Measurements from ENCODE around the gene SPATA9. TPM values are rescaled to one million over a fixed set of nuclear protein-coding genes. Genes with fewer than 3 reads are reported as not detected.
"Not testable (repeated sequence)": the region's sequence is repeated elsewhere in the genome, so short reads cannot be mapped to it uniquely, and the experiment has no call there.

SPATA9 gene
- total and polyA plus RNA-seq, 12 donors, result 0.13 to 0.59 TPM; not detected in 10

DNA sequence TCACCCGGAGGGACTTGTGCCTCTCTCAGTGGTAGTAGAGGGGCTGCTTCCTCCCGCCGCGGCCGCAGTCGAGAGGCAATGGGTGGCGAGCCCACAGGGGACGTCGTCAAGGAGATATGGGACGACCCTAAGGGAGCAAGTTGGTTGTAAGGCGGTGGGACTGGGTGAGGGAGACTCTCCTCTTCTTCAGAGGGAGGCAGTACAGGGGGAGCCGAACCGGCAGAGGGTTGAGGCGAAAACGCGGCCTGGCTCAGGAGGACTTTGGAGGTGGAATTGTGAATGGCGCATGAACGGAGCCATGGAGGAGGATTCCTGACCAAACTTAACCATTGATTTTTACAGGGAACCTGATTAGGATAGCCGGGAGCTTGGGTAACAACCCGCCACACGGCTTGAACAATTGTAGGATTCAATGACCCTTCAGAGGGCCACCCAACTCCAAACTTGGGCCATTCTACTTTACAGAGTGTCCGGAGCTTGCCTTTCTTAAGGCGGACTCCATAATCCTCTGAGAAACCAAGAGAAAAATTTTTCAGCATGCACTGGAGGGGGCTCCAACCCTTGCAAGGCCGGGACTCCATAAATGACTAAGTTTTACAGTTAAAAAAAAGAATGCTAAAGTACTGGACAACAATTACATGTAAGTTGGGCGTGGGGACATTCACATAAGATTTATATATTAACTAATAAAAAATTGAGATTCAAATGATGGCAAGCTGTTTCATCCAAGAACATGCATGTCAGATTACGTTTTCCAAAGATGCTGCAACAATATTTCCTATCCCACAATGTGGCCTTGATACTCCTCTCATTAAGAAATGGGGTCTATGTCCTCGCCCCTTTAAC, 28.9 kb upstream of the SPATA9 start:
- Histone ChIP-seq H3K4me1 (peaks cover 0 to 28% (median 11%) of the 10 kb centered on the region in 9 donors), H3K36me3 (no peaks in the 10 kb centered on the region), H3K9me3 (peaks cover 0 to 3% (median 0%) of the 10 kb centered on the region in 11 donors), H3K27ac (peak overlapping the region in 5 of 10 donors; percentile 47 to 67 (median 61)), H3K4me3 (no peak overlapping the region), H3K27me3 (no peaks in the 10 kb centered on the region)
- DNase-seq (no peak), ATAC-seq (peak in 1 of 8 donors; percentile 25)
- no peak for TF ChIP-seq CTCF (IDR thresholded peaks at IDR 0.05)
- 84 to 85% methylated on average over 24 to 27 of the region's 27 CpGs for WGBS, 2 donors
- intact Hi-C loops (cut with DNase I), result no loop called here

DNA sequence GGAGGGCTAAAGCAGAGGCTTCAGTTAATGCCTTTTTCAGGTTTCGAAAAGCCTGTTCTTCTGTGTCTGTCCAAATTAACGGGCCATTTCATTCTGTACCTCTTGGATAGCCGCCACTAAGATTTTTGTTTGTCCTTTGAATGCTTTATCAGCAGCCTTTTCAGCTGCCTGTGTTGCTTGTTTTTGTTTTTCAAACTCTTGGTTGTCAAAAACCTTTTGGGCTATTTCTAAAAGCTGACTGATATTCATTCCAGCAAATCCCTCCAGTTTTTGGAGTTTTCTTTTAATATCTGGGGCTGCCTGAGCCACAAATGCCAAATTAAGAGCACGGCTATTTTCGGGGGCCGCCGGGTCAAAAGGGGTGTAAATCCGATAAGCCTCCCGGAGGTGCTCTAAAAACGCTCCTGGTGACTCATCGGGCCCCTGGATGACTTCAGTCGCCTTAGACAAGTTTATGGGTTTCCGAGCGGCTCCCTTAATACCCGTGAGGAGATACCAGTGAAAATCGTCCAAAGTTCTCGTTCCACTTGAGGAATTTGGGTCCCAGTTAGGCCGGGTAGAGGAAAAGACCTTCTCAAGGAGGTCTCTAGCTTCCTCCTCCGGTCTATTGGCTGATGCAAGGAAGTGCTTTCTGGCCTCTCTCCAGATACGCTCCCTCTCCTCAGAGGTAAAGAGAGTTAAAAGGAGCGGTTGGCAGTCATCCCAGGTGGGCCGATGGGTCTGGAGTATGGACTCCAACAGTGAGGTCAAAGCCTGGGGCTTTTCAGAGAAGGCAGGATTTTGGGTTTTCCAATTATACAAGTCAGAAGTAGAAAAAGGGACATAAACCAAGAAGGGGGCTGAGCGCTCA, 28.1 kb upstream of the SPATA9 start:
- H3K4me3 ChIP-seq, result peak overlapping the region in 7 of 10 donors; percentile 3 to 38 (median 34)
- DNase-seq (peak; percentile 23 to 42), ATAC-seq (peak in 6 of 8 donors; percentile 37 to 75 (median 62))
- H3K27ac ChIP-seq, result peak overlapping the region in 6 of 10 donors; percentile 8 to 67 (median 55)
- H3K36me3 ChIP-seq; intact Hi-C loops (cut with DNase I); H3K9me3 ChIP-seq; H3K27me3 ChIP-seq: not testable (repeated sequence)
- peaks cover 0 to 28% (median 11%) of the 10 kb centered on the region in 9 donors for H3K4me1 ChIP-seq
- WGBS, 2 donors, result 22 to 31% methylated on average over 23 of the region's 23 CpGs

- Histone ChIP-seq H3K9me3 (peaks cover 0 to 3% (median 0%) of the 10 kb centered on the region in 11 donors), H3K4me3 (peak overlapping the region in 7 of 10 donors; percentile 3 to 38 (median 34)), H3K36me3 (no peaks in the 10 kb centered on the region), H3K27ac (peak overlapping the region in 5 of 10 donors; percentile 47 to 67 (median 61)), H3K4me1 (peaks cover 0 to 28% (median 11%) of the 10 kb centered on the region in 9 donors), H3K27me3 (no peaks in the 10 kb centered on the region)
- intact Hi-C loops (cut with DNase I), result no loop called here
- no peak for TF ChIP-seq CTCF (IDR thresholded peaks at IDR 0.05)
- 48 to 59% methylated on average over 15 of the region's 15 CpGs for WGBS, 2 donors
- ATAC-seq, result peak; percentile 38 to 87 (median 73)
- peak; percentile 40 to 59 for DNase-seq
These were observed 27.3 kb upstream of the SPATA9 start for GRCh38 chr5:95709967-95710650.

- H3K4me3 ChIP-seq, result no peak overlapping the region
- TF ChIP-seq CTCF (IDR thresholded peaks at IDR 0.05), result no peak
- intact Hi-C loops (cut with DNase I), result no loop called here
- peaks cover 0 to 28% (median 4%) of the 10 kb centered on the region in 9 donors for H3K4me1 ChIP-seq
- DNase-seq, result no peak
- ATAC-seq, result no peak
- no peak overlapping the region for H3K27ac ChIP-seq
- H3K27me3 ChIP-seq, result no peaks in the 10 kb centered on the region
- 92 to 94% methylated on average over 7 of the region's 7 CpGs for WGBS, 2 donors
- H3K9me3 ChIP-seq, result peaks cover 0 to 3% (median 0%) of the 10 kb centered on the region in 11 donors
- no peaks in the 10 kb centered on the region for H3K36me3 ChIP-seq
These were observed 26.1 kb upstream of the SPATA9 start for GRCh38 chr5:95708876-95709275.

GRCh38 chr5:95707534-95708188, 24.9 kb upstream of the SPATA9 start:
- 62 to 65% methylated on average over 8 of the region's 8 CpGs for WGBS, 2 donors
- intact Hi-C loops (cut with DNase I); H3K9me3 ChIP-seq; H3K36me3 ChIP-seq; ATAC-seq; H3K4me3 ChIP-seq; DNase-seq; H3K27me3 ChIP-seq; H3K27ac ChIP-seq: not testable (repeated sequence)
- peaks cover 0 to 28% (median 4%) of the 10 kb centered on the region in 9 donors for H3K4me1 ChIP-seq
